PC-9 (cell line): ENCODE data around the gene LIMD2. TPM values are rescaled to one million over a fixed set of nuclear protein-coding genes. Genes with fewer than 3 reads are reported as not detected.

Source experiments
- BruUV-seq: library from RNA; stranded (reverse); fragments of 400-500 nt; replicated peaks from 2 replicates; lab custom pipeline; 2021; lab: Mats Ljungman, UMichigan
- CTCF ChIA-PET: fragments of 300-600 bp; sonication (Branson Sonifier 250); formaldehyde crosslinking; loops from one replicate; lab custom pipeline; 2022; ENCODE audit warnings: antibody characterized with exemption; lab: Charles Lee
- POLR2A ChIA-PET: fragments of 300-600 bp; sonication (Branson Sonifier 250); formaldehyde crosslinking; loops from one replicate; lab custom pipeline; 2022; ENCODE audit warnings: antibody characterized with exemption; ENCODE audit not compliant: unreplicated experiment; lab: Charles Lee
- DNase-seq, 2 experiments: peaks; one replicate each; pipeline versions ENCODE4 v3.0.0 to v3.0.0-alpha.2; 2015 to 2022; ENCODE audit warnings: mixed read lengths in 1 of 2
- H2AFZ ChIP-seq: fragments of 200-600 bp; sonication (generic); 2 replicates; pipeline ENCODE4 v1.8.1; 2017; ENCODE audit warnings: antibody characterized with exemption
- H3F3A ChIP-seq: fragments of 200-600 bp; sonication (generic); 2 replicates; pipeline ENCODE4 v1.8.1; 2017; ENCODE audit warnings: antibody characterized with exemption, mild to moderate bottlenecking, low read depth; ENCODE audit not compliant: insufficient read depth
- H3K27ac ChIP-seq: fragments of 200-600 bp; sonication (generic); 2 replicates; pipeline ENCODE4 v1.6.1; 2016; ENCODE audit warnings: mixed run types
- H3K27me3 ChIP-seq: fragments of 200-600 bp; sonication (generic); 2 replicates; pipeline ENCODE4 v1.6.1; 2016; ENCODE audit warnings: low read depth, mixed run types; ENCODE audit not compliant: insufficient read depth
- H3K36me3 ChIP-seq: fragments of 200-600 bp; sonication (generic); 2 replicates; pipeline ENCODE4 v1.6.1; 2016; ENCODE audit warnings: low read depth, mixed run types
- H3K4me1 ChIP-seq: fragments of 200-600 bp; sonication (generic); replicated peaks from 2 replicates; pipeline ENCODE4 v1.6.1; 2016; ENCODE audit warnings: mixed run types; ENCODE audit not compliant: insufficient read depth
- H3K4me2 ChIP-seq: fragments of 200-600 bp; sonication (generic); 2 replicates; pipeline ENCODE4 v1.6.1; 2017; ENCODE audit warnings: mixed run types
- H3K4me3 ChIP-seq: fragments of 200-600 bp; sonication (generic); 2 replicates; pipeline ENCODE4 v1.6.1; 2016; ENCODE audit warnings: mixed run types
- H3K79me2 ChIP-seq: fragments of 200-600 bp; sonication (generic); 2 replicates; pipeline ENCODE4 v1.6.1; 2017; ENCODE audit warnings: low read depth, mixed run types
- H3K9me2 ChIP-seq: fragments of 200-600 bp; sonication (generic); 2 replicates; pipeline ENCODE4 v1.8.1; 2017; ENCODE audit warnings: mild to moderate bottlenecking; ENCODE audit not compliant: insufficient read depth
- H3K9me3 ChIP-seq: fragments of 200-600 bp; sonication (generic); 2 replicates; pipeline ENCODE4 v1.8.1; 2016; ENCODE audit warnings: low read depth; ENCODE audit not compliant: insufficient read depth
- H4K20me1 ChIP-seq: fragments of 200-600 bp; sonication (generic); 2 replicates; pipeline ENCODE4 v1.8.1; 2017; ENCODE audit not compliant: insufficient read depth
- EZH2 ChIP-seq: fragments of 200-600 bp; sonication (generic); IDR thresholded peaks from 2 replicates; pipeline ENCODE4 v1.8.0; 2017; ENCODE audit warnings: antibody characterized with exemption, low read depth
- intact Hi-C: fragments of 100-400 bp; cut with micrococcal nuclease; formaldehyde crosslinking; loops from one replicate; pipeline ENCODE4 v1.10.0; 2022; ENCODE audit not compliant: unreplicated experiment
- total RNA-seq: library from RNA; stranded (reverse); gene quantifications from 2 replicates; pipeline ENCODE4 v1.2.3, GENCODE V29; 2021
- TF ChIP-seq, protein P1 (sequence below): fragments of 200-600 bp; sonication (generic); conservative IDR thresholded peaks from 2 replicates; pipeline ENCODE4 v1.6.1; 2017; ENCODE audit warnings: mixed run types, antibody characterized with exemption, mild to moderate bottlenecking, moderate library complexity

Gene LIMD2
- total RNA-seq, 1 experiment from 2014 or later = 1.6 TPM

DNA sequence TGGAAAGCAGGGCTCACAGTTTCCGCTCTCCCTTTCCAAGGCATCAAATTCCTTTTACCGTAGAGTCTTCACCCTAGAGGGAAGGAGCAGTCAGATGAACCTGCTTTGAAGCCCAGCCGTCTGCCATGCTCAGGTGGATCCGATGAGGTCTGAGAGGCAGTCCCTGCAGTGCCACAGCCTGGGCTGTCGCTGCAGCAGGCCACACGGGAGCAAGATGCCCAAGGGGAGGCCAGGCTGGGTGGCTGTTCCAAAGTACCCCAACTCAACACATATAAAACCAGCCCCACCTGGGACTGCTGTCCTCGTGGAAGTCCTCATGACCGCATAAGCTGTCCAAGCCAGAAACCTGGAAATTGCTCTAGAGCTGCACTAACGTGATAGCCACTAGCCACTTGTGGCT lies 4.9 kb upstream of the LIMD2 start:
- DNase-seq = no peak
- no TSS peak for BruUV-seq
- Histone ChIP-seq H3K4me2 (no peak overlapping the region), H4K20me1 (no peaks in the 10 kb centered on the region), H3K4me1 (no peaks in the 10 kb centered on the region), H3F3A (peaks cover 15% of the 10 kb centered on the region), H3K27me3 (no peaks in the 10 kb centered on the region), H3K4me3 (no peak overlapping the region), H3K36me3 (no peaks in the 10 kb centered on the region), H3K79me2 (no peaks in the 10 kb centered on the region), H2AFZ (no peak overlapping the region), H3K9me2 (no peaks in the 10 kb centered on the region), H3K27ac (no peak overlapping the region), H3K9me3 (no peaks in the 10 kb centered on the region)
- CTCF ChIA-PET = no interaction called here
- intact Hi-C loops = no loop called here
- POLR2A ChIA-PET = no interaction called here
- no peak for TF ChIP-seq EZH2
- TF ChIP-seq, protein P1, sequence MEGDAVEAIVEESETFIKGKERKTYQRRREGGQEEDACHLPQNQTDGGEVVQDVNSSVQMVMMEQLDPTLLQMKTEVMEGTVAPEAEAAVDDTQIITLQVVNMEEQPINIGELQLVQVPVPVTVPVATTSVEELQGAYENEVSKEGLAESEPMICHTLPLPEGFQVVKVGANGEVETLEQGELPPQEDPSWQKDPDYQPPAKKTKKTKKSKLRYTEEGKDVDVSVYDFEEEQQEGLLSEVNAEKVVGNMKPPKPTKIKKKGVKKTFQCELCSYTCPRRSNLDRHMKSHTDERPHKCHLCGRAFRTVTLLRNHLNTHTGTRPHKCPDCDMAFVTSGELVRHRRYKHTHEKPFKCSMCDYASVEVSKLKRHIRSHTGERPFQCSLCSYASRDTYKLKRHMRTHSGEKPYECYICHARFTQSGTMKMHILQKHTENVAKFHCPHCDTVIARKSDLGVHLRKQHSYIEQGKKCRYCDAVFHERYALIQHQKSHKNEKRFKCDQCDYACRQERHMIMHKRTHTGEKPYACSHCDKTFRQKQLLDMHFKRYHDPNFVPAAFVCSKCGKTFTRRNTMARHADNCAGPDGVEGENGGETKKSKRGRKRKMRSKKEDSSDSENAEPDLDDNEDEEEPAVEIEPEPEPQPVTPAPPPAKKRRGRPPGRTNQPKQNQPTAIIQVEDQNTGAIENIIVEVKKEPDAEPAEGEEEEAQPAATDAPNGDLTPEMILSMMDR = no peak

DNA sequence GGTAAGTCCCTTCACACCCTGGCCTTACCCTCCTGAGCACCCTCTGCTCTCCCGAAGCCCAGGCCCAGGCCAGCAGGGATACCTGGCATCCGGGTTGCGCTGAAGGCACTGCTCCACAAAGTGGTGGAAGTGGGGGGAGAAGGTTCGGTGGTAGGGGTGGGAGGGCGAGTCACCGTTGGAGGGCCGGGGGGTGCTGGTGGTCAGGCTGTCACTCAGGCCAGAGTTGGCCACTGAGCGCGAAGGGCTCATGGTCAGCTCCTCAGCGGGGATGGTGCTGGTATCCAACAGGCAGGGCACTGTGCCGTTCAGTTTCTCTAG lies 4.3 kb upstream of the LIMD2 start:
- Histone ChIP-seq H2AFZ (no peak overlapping the region), H3K4me2 (no peak overlapping the region), H3K27ac (no peak overlapping the region), H3K4me1 (no peaks in the 10 kb centered on the region), H3K36me3 (no peaks in the 10 kb centered on the region), H4K20me1 (no peaks in the 10 kb centered on the region), H3K27me3 (no peaks in the 10 kb centered on the region), H3K79me2 (no peaks in the 10 kb centered on the region), H3K9me2 (no peaks in the 10 kb centered on the region), H3K4me3 (no peak overlapping the region), H3K9me3 (no peaks in the 10 kb centered on the region), H3F3A (peaks cover 15% of the 10 kb centered on the region)
- BruUV-seq = no TSS peak
- no peak for DNase-seq
- POLR2A ChIA-PET = no interaction called here
- CTCF ChIA-PET = no interaction called here
- no peak for TF ChIP-seq EZH2
- TF ChIP-seq, protein P1 = no peak
- intact Hi-C loops = no loop called here

DNA sequence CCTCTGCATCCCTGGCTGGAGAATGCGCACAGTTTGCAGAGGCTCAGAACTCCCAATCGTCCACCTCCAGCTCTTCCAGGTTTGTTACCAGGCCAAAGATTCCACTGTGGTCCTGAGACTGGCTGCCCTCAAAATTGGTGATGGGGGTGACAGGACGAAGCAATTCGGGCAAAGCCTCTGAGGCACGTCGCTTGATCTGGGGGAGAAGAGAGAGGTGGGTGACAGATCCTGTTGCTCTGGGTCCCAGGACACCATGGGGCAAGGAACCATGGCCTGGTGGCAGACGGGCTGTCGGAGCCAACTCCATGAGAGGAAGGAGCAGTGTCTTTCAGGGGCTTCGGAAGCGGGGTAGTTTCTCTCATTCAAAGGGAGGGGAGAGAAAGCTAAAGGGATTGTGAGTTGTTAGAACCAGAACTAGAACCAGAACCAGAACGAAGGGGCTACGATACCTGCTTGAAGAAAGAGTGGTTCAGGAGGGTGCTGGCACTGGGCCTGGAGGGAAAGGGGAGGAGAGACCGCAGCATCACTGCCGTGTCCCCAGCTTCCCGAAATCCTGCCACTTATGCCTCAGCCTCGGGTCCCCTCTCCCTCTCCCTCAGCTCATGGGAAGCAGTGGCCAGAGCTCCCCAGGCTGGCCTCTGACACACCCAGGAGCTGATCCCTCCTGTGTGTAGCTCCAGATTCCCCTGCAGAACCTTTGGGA lies 3.8 kb upstream of the LIMD2 start:
- intact Hi-C loops = no loop called here
- no peaks in the 10 kb centered on the region for H4K20me1 ChIP-seq
- TF ChIP-seq, protein P1 = no peak
- no peak for TF ChIP-seq EZH2
- ChIA-PET CTCF (no interaction called here), POLR2A (no interaction called here)
- no peaks in the 10 kb centered on the region for H3K27me3 ChIP-seq
- H3K9me3 ChIP-seq = no peaks in the 10 kb centered on the region
- H3K9me2 ChIP-seq = no peaks in the 10 kb centered on the region
- no peaks in the 10 kb centered on the region for H3K36me3 ChIP-seq
- no peak for DNase-seq
- H2AFZ ChIP-seq = no peak overlapping the region
- no peak overlapping the region for H3K4me3 ChIP-seq
- H3K4me1 ChIP-seq = no peaks in the 10 kb centered on the region
- H3K27ac ChIP-seq = no peak overlapping the region
- no peaks in the 10 kb centered on the region for H3K79me2 ChIP-seq
- no peak overlapping the region for H3K4me2 ChIP-seq
- BruUV-seq = no TSS peak
- H3F3A ChIP-seq = peaks cover 15% of the 10 kb centered on the region
